Measurements from ENCODE around the gene TBC1D16. TPM values are rescaled to one million over a fixed set of nuclear protein-coding genes. Genes with fewer than 3 reads are reported as not detected.

Gene TBC1D16
- total and polyA plus RNA-seq, 4 donors, result 7.3 to 48.5 (median 16.5) TPM

DNA sequence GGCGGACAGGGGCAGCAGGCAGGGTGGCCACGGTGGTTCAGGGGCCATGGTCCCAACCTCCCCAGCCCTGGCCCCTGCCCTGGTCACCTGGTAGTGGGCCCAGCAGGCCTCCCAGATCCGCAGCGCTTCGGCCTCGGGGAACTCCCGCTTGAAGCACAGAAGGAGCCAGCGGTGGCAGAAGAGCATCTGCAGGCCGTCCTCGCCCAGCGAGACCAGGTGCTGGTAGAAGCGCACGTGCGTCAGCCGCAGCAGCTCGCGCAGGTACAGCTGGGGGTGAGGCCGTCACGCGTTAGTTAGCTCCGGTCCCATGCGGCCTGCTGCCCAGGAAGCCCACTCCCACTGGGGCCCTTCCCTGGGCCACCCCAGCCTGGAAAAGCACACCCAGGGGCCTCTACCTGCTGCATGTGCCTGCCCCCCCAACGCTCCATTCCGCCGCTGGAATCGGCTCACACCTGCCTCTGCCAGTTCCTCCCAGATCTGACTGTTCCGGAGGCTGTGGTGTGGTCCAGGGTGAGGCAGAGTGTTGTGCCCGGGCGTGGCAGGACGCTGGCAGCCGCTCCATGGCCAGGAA is 90.8 kb downstream of the TBC1D16 start:
- DNase-seq (peak in 1 of 3 donors; percentile 3), ATAC-seq (ENCODE audit: insufficient read depth, low FRiP score) (no peak)
- H3K27ac ChIP-seq (ENCODE audit: low read depth in 1 of 2, low read length in 1 of 2), result no peak overlapping the region
- no peak overlapping the region for H3K9ac ChIP-seq (ENCODE audit: insufficient read depth in 1 of 2, low read length in 2 of 2)
- no peak overlapping the region for H3K4me3 ChIP-seq
- H3K27me3 ChIP-seq (ENCODE audit: control insufficient read depth in 3 of 3, insufficient read depth in 3 of 3, low read length in 2 of 3), result no peaks in the 10 kb centered on the region
- 97% methylated on average over 30 to 31 of the region's 31 CpGs for WGBS, 2 donors
- peaks cover 0 to 40% (median 19%) of the 10 kb centered on the region in 4 donors for H3K36me3 ChIP-seq (ENCODE audit: control insufficient read depth in 4 of 4, insufficient read depth in 4 of 4, low read length in 4 of 4)
- H3K4me1 ChIP-seq (ENCODE audit: control insufficient read depth in 5 of 5, insufficient read depth in 5 of 5, low read length in 5 of 5), result peaks cover 0 to 17% (median 6%) of the 10 kb centered on the region in 5 donors
- TF ChIP-seq, protein P1, sequence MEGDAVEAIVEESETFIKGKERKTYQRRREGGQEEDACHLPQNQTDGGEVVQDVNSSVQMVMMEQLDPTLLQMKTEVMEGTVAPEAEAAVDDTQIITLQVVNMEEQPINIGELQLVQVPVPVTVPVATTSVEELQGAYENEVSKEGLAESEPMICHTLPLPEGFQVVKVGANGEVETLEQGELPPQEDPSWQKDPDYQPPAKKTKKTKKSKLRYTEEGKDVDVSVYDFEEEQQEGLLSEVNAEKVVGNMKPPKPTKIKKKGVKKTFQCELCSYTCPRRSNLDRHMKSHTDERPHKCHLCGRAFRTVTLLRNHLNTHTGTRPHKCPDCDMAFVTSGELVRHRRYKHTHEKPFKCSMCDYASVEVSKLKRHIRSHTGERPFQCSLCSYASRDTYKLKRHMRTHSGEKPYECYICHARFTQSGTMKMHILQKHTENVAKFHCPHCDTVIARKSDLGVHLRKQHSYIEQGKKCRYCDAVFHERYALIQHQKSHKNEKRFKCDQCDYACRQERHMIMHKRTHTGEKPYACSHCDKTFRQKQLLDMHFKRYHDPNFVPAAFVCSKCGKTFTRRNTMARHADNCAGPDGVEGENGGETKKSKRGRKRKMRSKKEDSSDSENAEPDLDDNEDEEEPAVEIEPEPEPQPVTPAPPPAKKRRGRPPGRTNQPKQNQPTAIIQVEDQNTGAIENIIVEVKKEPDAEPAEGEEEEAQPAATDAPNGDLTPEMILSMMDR (IDR thresholded peaks at IDR 0.05; ENCODE audit: control extremely low read depth, extremely low read depth), result no peak
- H3K9me3 ChIP-seq (ENCODE audit: control insufficient read depth in 4 of 4, insufficient read depth in 3 of 4, low read length in 3 of 4), result no peaks in the 10 kb centered on the region

DNA sequence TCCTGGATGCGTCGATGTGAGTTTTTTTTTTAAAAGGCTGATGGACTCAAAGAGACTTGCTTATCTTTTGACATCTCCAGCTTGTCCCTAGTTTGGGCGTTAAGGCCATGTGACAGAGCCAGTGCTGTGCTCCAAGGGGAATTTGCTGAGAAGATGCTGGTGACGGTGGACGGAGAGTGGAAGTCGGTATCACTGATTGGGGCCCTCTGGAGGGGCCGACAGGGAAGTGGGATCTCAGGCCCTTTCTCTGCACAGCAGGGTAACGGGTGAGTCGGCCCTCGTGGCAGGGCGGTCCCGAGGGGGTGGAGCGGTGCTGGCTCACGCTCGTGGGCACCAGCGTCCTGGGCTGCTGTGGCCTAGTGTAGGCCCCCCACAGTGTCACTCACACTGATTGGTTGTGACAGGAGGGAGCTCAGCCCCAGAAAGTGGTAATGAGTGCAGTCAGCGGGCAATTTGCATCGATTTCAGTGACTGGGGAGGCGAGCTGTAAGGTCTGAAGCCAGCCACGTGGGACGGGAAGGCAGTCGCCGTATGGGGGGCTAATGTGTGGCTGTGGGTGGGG is 91.3 kb downstream of the TBC1D16 start:
- H3K9ac ChIP-seq (ENCODE audit: insufficient read depth in 1 of 2, low read length in 2 of 2), result no peak overlapping the region
- 94 to 96% methylated on average over 23 of the region's 23 CpGs for WGBS, 2 donors
- H3K4me1 ChIP-seq (ENCODE audit: control insufficient read depth in 5 of 5, insufficient read depth in 5 of 5, low read length in 5 of 5), result peaks cover 0 to 11% (median 6%) of the 10 kb centered on the region in 5 donors
- no peak overlapping the region for H3K27ac ChIP-seq (ENCODE audit: low read depth in 1 of 2, low read length in 1 of 2)
- no peaks in the 10 kb centered on the region for H3K27me3 ChIP-seq (ENCODE audit: control insufficient read depth in 3 of 3, insufficient read depth in 3 of 3, low read length in 2 of 3)
- no peak overlapping the region for H3K4me3 ChIP-seq
- H3K36me3 ChIP-seq (ENCODE audit: control insufficient read depth in 4 of 4, insufficient read depth in 4 of 4, low read length in 4 of 4), result peaks cover 0 to 45% (median 15%) of the 10 kb centered on the region in 4 donors
- TF ChIP-seq, protein P1 (IDR thresholded peaks at IDR 0.05; ENCODE audit: control extremely low read depth, extremely low read depth), result no peak
- no peaks in the 10 kb centered on the region for H3K9me3 ChIP-seq (ENCODE audit: control insufficient read depth in 4 of 4, insufficient read depth in 3 of 4, low read length in 3 of 4)
- DNase-seq (no peak), ATAC-seq (ENCODE audit: insufficient read depth, low FRiP score) (no peak)

DNA sequence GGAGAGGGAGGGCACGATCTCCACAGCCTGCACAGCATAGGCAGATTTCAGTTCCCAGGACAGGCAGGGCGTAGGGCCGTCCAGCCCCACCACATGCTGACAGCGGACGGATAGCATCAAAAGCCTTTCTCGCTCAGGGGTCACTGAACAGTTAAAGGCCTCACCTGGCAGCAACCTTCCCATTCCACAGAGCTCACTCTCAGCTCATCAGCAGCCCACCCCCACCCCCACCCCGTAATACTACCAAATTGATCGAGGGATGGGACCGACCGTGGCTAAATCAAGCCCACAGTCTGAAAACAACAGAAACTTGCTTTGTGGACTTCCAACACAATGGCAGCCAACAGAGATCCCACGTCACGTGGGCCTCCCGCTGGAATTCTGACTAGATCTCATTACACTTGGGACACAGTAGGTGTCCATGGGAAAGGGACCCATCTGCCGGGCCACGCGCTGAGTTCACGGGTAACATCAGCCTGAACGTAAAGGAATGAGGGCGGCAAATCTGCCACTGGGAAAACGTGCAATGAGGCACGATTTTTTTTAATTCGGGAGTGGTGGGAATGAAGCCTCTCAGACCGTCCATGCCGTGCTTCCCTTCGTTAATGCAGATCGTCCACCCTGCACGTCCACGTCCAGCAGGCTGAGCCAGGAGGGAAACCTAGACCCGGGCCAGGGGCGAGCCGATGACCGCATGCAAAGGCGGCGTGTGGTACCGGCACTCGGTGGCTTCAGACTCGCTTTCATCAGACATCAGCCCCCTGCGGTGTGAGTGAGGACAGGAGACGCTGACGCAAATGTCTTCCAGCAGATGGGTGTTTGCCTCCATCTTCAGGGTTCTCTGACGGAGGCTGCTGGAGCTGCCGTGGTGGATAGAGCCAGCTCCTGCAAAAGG is 92.1 kb downstream of the TBC1D16 start:
- peak in 1 of 3 donors; percentile 20 for DNase-seq
- H3K27ac ChIP-seq (ENCODE audit: low read depth in 1 of 2, low read length in 1 of 2), result no peak overlapping the region

More for the DNA sequence above, 92.1 kb downstream of the TBC1D16 start:
- Histone ChIP-seq H3K9me3 (ENCODE audit: control insufficient read depth in 4 of 4, insufficient read depth in 3 of 4, low read length in 3 of 4) (no peaks in the 10 kb centered on the region), H3K4me1 (ENCODE audit: control insufficient read depth in 5 of 5, insufficient read depth in 5 of 5, low read length in 5 of 5) (peaks cover 0 to 8% (median 5%) of the 10 kb centered on the region in 5 donors), H3K36me3 (ENCODE audit: control insufficient read depth in 4 of 4, insufficient read depth in 4 of 4, low read length in 4 of 4) (peaks cover 0 to 42% (median 14%) of the 10 kb centered on the region in 4 donors), H3K9ac (ENCODE audit: insufficient read depth in 1 of 2, low read length in 2 of 2) (no peak overlapping the region), H3K27me3 (ENCODE audit: control insufficient read depth in 3 of 3, insufficient read depth in 3 of 3, low read length in 2 of 3) (no peaks in the 10 kb centered on the region), H3K4me3 (no peak overlapping the region)
- no peak for ATAC-seq (ENCODE audit: insufficient read depth, low FRiP score)
- TF ChIP-seq, protein P1 (IDR thresholded peaks at IDR 0.05; ENCODE audit: control extremely low read depth, extremely low read depth), result no peak
- 92 to 94% methylated on average over 42 of the region's 42 CpGs for WGBS, 2 donors

Measured in lung (tissue), 12 donors.